GM18907 (cell line): ENCODE data around the gene SLC10A1.

Source experiments
- ATAC-seq: cut with Tn5 transposase; IDR thresholded peaks from one replicate; pipeline ENCODE4 v1.9.1; 2021; ENCODE audit warnings: mild to moderate bottlenecking, moderate library complexity; ENCODE audit not compliant: unreplicated experiment

SLC10A1 gene

DNA sequence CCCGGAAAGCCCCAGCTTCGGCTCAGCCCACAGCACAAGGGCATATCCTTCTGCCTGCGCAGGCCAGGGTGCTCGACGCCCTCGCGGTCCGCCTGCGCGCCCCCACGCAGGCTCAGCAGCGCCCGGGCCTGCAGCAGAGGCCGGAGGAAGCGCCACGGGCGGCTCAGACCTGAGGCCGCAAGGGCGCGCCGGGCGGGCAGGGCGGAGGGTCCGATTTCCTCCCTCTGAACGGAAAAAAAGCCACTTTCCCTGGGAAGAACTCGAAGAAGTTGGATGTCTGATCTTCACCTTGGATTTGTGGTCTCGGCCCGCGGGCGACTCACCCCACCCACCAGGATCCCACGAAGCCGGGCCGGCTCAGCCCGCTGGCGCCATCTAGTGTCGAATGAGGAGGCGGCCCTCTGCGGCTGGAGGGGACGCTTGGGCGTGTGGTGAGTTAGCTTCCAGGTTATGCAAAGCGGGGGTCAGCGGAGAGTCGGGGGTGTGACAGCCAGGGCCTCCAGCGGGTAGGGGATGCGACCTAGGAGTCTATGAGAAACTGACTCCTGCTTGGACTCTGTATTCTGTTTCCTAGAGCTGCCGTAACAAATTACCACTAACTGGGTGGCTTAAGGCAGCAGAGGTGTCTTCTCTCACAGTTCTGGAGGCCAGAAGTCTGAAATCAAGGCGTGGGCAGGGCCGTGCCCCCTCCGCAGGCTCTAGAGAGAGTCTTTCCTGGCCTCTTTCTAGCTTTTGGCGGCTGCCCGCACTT lies 70.1 kb downstream of the SLC10A1 start:
- ATAC-seq: peak; percentile 86
